B cell (primary cell): ENCODE measurements around the gene SMTNL2. TPM values are rescaled to one million over a fixed set of nuclear protein-coding genes. Genes with fewer than 3 reads are reported as not detected.

Source experiments
- ATAC-seq: fragments of 200-7000 bp; cut with Tn5 transposase; one replicate; pipeline ENCODE4 v1.10.0; 2021; ENCODE audit warnings: low read depth, mild to moderate bottlenecking, moderate number of reproducible peaks, moderate library complexity
- CTCF ChIA-PET: fragments of 350-600 bp; sonication (Branson Sonifier 250); formaldehyde crosslinking; loops from one replicate; lab custom pipeline; 2021; ENCODE audit warnings: antibody characterized with exemption, inconsistent platforms; lab: Charles Lee
- POLR2A ChIA-PET: fragments of 350-600 bp; sonication (Branson Sonifier 250); formaldehyde crosslinking; loops from one replicate; lab custom pipeline; 2021; ENCODE audit warnings: antibody characterized with exemption; lab: Charles Lee
- DNase-seq: peaks from one replicate; pipeline ENCODE4 v3.0.0; 2013
- H2AFZ ChIP-seq: 2 replicates; pipeline ENCODE4 v1.6.1; 2012; ENCODE audit warnings: mild to moderate bottlenecking, low read depth, low read length; ENCODE audit not compliant: insufficient read depth, poor library complexity, severe bottlenecking
- H3K27ac ChIP-seq, 2 donors: 1 replicate in 1 of 2; 2 replicates in 1 of 2; pipeline ENCODE4 v1.5.1; 2012 to 2013; ENCODE audit warnings: low read length in 2 of 2, mild to moderate bottlenecking in 2 of 2, moderate library complexity in 1 of 2
- H3K27me3 ChIP-seq, 4 experiments: fragments of 200-600 bp in 1 of 4; sonication (generic) in 1 of 4; replicated peaks in 1 of 4; 1 replicate in 2 of 4; 2 replicates in 2 of 4; pipeline versions ENCODE4 v1.6.1 to v1.7.0; 2013 to 2016; ENCODE audit warnings: low read length in 3 of 4, mild to moderate bottlenecking in 2 of 4, mixed read lengths in 1 of 4, moderate library complexity in 1 of 4; ENCODE audit not compliant: insufficient read depth in 4 of 4, control insufficient read depth in 3 of 4; ENCODE audit errors: control extremely low read depth in 1 of 4
- H3K36me3 ChIP-seq, 2 experiments: replicated peaks in 1 of 2; 1 replicate in 1 of 2; 2 replicates in 1 of 2; pipeline versions ENCODE4 v1.6.1 to v1.7.1; 2013; ENCODE audit warnings: low read length in 1 of 2; ENCODE audit not compliant: insufficient read depth in 2 of 2, control insufficient read depth in 1 of 2; ENCODE audit errors: control extremely low read depth in 1 of 2, extremely low read depth in 1 of 2
- H3K4me1 ChIP-seq, 2 donors: fragments of 200-600 bp in 1 of 2; sonication (generic) in 1 of 2; 1 replicate in 1 of 2; 2 replicates in 1 of 2; pipeline versions ENCODE4 v1.5.1 to v1.6.1; 2013 to 2017; ENCODE audit warnings: low read length in 2 of 2; ENCODE audit not compliant: control insufficient read depth in 2 of 2, insufficient read depth in 2 of 2
- H3K4me2 ChIP-seq: replicated peaks from 2 replicates; pipeline ENCODE3; 2012; ENCODE audit warnings: mild to moderate bottlenecking, low read depth, low read length; ENCODE audit not compliant: poor library complexity, severe bottlenecking
- H3K4me3 ChIP-seq, 5 experiments: fragments of 200-600 bp in 1 of 5; sonication (generic) in 1 of 5; 1 replicate in 3 of 5; 2 replicates in 2 of 5; pipeline versions ENCODE4 v1.5.1 to v1.7.0; 2011 to 2016; ENCODE audit warnings: low read length in 4 of 5, mild to moderate bottlenecking in 4 of 5, low read depth in 2 of 5, control low read depth in 1 of 5, moderate library complexity in 1 of 5; ENCODE audit not compliant: insufficient read depth in 1 of 5; ENCODE audit errors: control extremely low read depth in 1 of 5, extremely low read depth in 1 of 5
- H3K79me2 ChIP-seq: fragments of 200-600 bp; sonication (generic); one replicate; pipeline ENCODE4 v1.6.0; 2016; ENCODE audit warnings: low read length; ENCODE audit not compliant: control insufficient read depth, insufficient read depth
- H3K9ac ChIP-seq: fragments of 200-600 bp; sonication (generic); 2 replicates; pipeline ENCODE4 v1.6.1; 2017; ENCODE audit warnings: mild to moderate bottlenecking, low read length, moderate library complexity
- H3K9me3 ChIP-seq, 3 donors: one replicate each; pipeline versions ENCODE4 v1.6.1 to v1.7.1; 2013; ENCODE audit warnings: low read length in 2 of 3; ENCODE audit not compliant: control insufficient read depth in 2 of 3, insufficient read depth in 1 of 3; ENCODE audit errors: control extremely low read depth in 1 of 3
- H4K20me1 ChIP-seq: 2 replicates; pipeline ENCODE4 v1.6.0; 2012; ENCODE audit warnings: mild to moderate bottlenecking, low read length; ENCODE audit not compliant: insufficient read depth, control insufficient read depth, poor library complexity, severe bottlenecking
- H3K27ac Mint-ChIP-seq: one replicate; pipeline ENCODE4 v1.8.0; 2021; ENCODE audit warnings: mixed read lengths
- H3K27me3 Mint-ChIP-seq: one replicate; pipeline ENCODE4 v1.8.0; 2021; ENCODE audit warnings: mixed read lengths
- H3K4me1 Mint-ChIP-seq: one replicate; pipeline ENCODE4 v1.8.0; 2021; ENCODE audit warnings: mixed read lengths
- H3K4me3 Mint-ChIP-seq: one replicate; pipeline ENCODE4 v1.8.0; 2021; ENCODE audit warnings: mixed read lengths
- H3K9me3 Mint-ChIP-seq: one replicate; pipeline ENCODE4 v1.8.0; 2022; ENCODE audit warnings: mixed read lengths; ENCODE audit not compliant: insufficient read depth
- CTCF ChIP-seq: fragments of 200-600 bp; IDR thresholded peaks from one replicate; pipeline ENCODE4 v1.8.0; 2022; ENCODE audit warnings: antibody characterized with exemption, mild to moderate bottlenecking
- EZH2 ChIP-seq: IDR thresholded peaks from 2 replicates; pipeline ENCODE4 v1.6.1; 2012; ENCODE audit warnings: borderline replicate concordance, low read depth, mild to moderate bottlenecking, moderate library complexity, low read length; ENCODE audit not compliant: insufficient read depth, poor library complexity, severe bottlenecking
- WGBS: methylation state at CpG from one replicate; pipeline ENCODE4 v1.1.5; 2013; ENCODE audit warnings: missing lambda C conversion rate; ENCODE audit not compliant: insufficient coverage; 5-methylcytosine and 5-hydroxymethylcytosine counted together
- intact Hi-C: fragments of 100-400 bp; cut with micrococcal nuclease; formaldehyde crosslinking; loops from one replicate; pipeline ENCODE4 v1.10.0; 2022
- polyA plus RNA-seq: library from polyadenylated mRNA; depleted of rRNA; stranded (reverse); fragments of >200 nt; gene quantifications from 2 replicates; pipeline ENCODE4 v1.2.3, GENCODE V29; 2012
- total RNA-seq, 2 donors: library from RNA; stranded (reverse); fragments of 120-200 nt in 1 of 2; gene quantifications; 1 replicate in 1 of 2; 2 replicates in 1 of 2; pipeline versions ENCODE4 v1.2.3 to v1.2.4, GENCODE V29; 2013 to 2022

SMTNL2 gene
- total and polyA plus RNA-seq, 2 donors (not counting 1 experiment from before 2014, with no cell fraction given): not detected

- Mint-ChIP-seq H3K4me3 (peak overlapping the region; percentile 24), H3K9me3 (no peaks in the 10 kb centered on the region), H3K4me1 (peaks cover 25% of the 10 kb centered on the region), H3K27me3 (no peaks in the 10 kb centered on the region), H3K27ac (peak overlapping the region; percentile 63)
- Histone ChIP-seq H3K9me3 (no peaks in the 10 kb centered on the region), H3K4me2 (peak overlapping the region; percentile 36), H3K27me3 (no peaks in the 10 kb centered on the region), H4K20me1 (no peaks in the 10 kb centered on the region), H3K4me3 (no peak overlapping the region), H3K27ac (peak overlapping the region; percentile 3 to 8), H3K9ac (no peak overlapping the region), H3K79me2 (no peaks in the 10 kb centered on the region), H3K4me1 (peaks cover 14 to 19% of the 10 kb centered on the region in 2 donors), H2AFZ (peak overlapping the region; percentile 54), H3K36me3 (no peaks in the 10 kb centered on the region)
- DNase-seq (no peak), ATAC-seq (no peak)
- WGBS: 77% methylated on average over 6 of the region's 8 CpGs
- intact Hi-C loops: loop anchor here (10.0 kb wide), 3 partner anchors 143 to 347 kb away; partner anchors contain the start of genes PELP1 and PSMB6
- TF ChIP-seq EZH2: no peak
- TF ChIP-seq CTCF: no peak
- ChIA-PET POLR2A (interaction anchor here (0.5 kb wide), 1 partner anchor 455 kb away, joined by 5 read pairs; no protein-coding TSS in a partner anchor), CTCF (interaction anchor here (0.6 to 1.2 kb wide), 2 partner anchors 148 to 1849 kb away, joined by 3 to 4 read pairs; partner anchors contain the start of gene ARRB2)
Observed at GRCh38 chr17:4562015-4562969, 22.0 kb upstream of the SMTNL2 start.
